Measurements from ENCODE around the gene FES. TPM values are rescaled to one million over a fixed set of nuclear protein-coding genes. Genes with fewer than 3 reads are reported as not detected.

Gene FES
- total RNA-seq, 1 experiment from 2014 or later = 0.16 TPM

GRCh38 chr15:90876046-90876445 lies 8.3 kb upstream of the FES start:
- peaks cover 90% of the 10 kb centered on the region for H3K36me3 ChIP-seq
- no peaks in the 10 kb centered on the region for H3K9me3 ChIP-seq (replicated peaks)
- H3K4me1 ChIP-seq (replicated peaks) = peaks cover 29% of the 10 kb centered on the region
- no peaks in the 10 kb centered on the region for H3K27me3 ChIP-seq (replicated peaks)
- no peak overlapping the region for H3K27ac ChIP-seq
- DNase-seq (ENCODE audit: low read depth in 1 of 2, low spot score in 2 of 2) = no peak
- no peak overlapping the region for H3K4me3 ChIP-seq

GRCh38 chr15:90876512-90877170 lies 7.7 kb upstream of the FES start:
- Histone ChIP-seq H3K4me3 (no peak overlapping the region), H3K9me3 (replicated peaks) (no peaks in the 10 kb centered on the region), H3K27me3 (replicated peaks) (no peaks in the 10 kb centered on the region), H3K4me1 (replicated peaks) (peaks cover 28% of the 10 kb centered on the region), H3K27ac (no peak overlapping the region), H3K36me3 (peaks cover 94% of the 10 kb centered on the region)
- DNase-seq (ENCODE audit: low read depth in 1 of 2, low spot score in 2 of 2) = no peak

- no peak overlapping the region for H3K4me3 ChIP-seq
- H3K27me3 ChIP-seq (replicated peaks) = no peaks in the 10 kb centered on the region
- H3K27ac ChIP-seq = no peak overlapping the region
- H3K9me3 ChIP-seq (replicated peaks) = no peaks in the 10 kb centered on the region
- H3K36me3 ChIP-seq = peaks cover 95% of the 10 kb centered on the region
- peaks cover 23% of the 10 kb centered on the region for H3K4me1 ChIP-seq (replicated peaks)
- no peak for DNase-seq (ENCODE audit: low read depth in 1 of 2, low spot score in 2 of 2)
These were observed 7.0 kb upstream of the FES start for GRCh38 chr15:90877315-90877714.

GRCh38 chr15:90877996-90878395 lies 6.3 kb upstream of the FES start:
- no peak for DNase-seq (ENCODE audit: low read depth in 1 of 2, low spot score in 2 of 2)
- Histone ChIP-seq H3K4me1 (replicated peaks) (peaks cover 16% of the 10 kb centered on the region), H3K36me3 (peaks cover 97% of the 10 kb centered on the region), H3K27ac (no peak overlapping the region), H3K27me3 (replicated peaks) (no peaks in the 10 kb centered on the region), H3K4me3 (no peak overlapping the region), H3K9me3 (replicated peaks) (no peaks in the 10 kb centered on the region)

- no peaks in the 10 kb centered on the region for H3K9me3 ChIP-seq (replicated peaks)
- H3K4me3 ChIP-seq = no peak overlapping the region
- H3K27me3 ChIP-seq (replicated peaks) = no peaks in the 10 kb centered on the region
- H3K27ac ChIP-seq = no peak overlapping the region
- no peak for DNase-seq (ENCODE audit: low read depth in 1 of 2, low spot score in 2 of 2)
- H3K4me1 ChIP-seq (replicated peaks) = peaks cover 10% of the 10 kb centered on the region
- peaks cover 93% of the 10 kb centered on the region for H3K36me3 ChIP-seq
These were observed 5.6 kb upstream of the FES start for GRCh38 chr15:90878660-90879059.

- no peak for DNase-seq (ENCODE audit: low read depth in 1 of 2, low spot score in 2 of 2)
- Histone ChIP-seq H3K27me3 (replicated peaks) (no peaks in the 10 kb centered on the region), H3K36me3 (peaks cover 83% of the 10 kb centered on the region), H3K9me3 (replicated peaks) (no peaks in the 10 kb centered on the region), H3K4me3 (no peak overlapping the region), H3K4me1 (replicated peaks) (no peaks in the 10 kb centered on the region), H3K27ac (no peak overlapping the region)
These were observed 4.5 kb upstream of the FES start for GRCh38 chr15:90879730-90880366.

GRCh38 chr15:90880381-90881145 lies 3.7 kb upstream of the FES start:
- Histone ChIP-seq H3K9me3 (replicated peaks) (no peaks in the 10 kb centered on the region), H3K36me3 (peaks cover 77% of the 10 kb centered on the region), H3K4me3 (no peak overlapping the region), H3K27ac (no peak overlapping the region), H3K4me1 (replicated peaks) (peaks cover under 1% of the 10 kb centered on the region), H3K27me3 (replicated peaks) (no peaks in the 10 kb centered on the region)
- no peak for DNase-seq (ENCODE audit: low read depth in 1 of 2, low spot score in 2 of 2)

- H3K9me3 ChIP-seq (replicated peaks) = no peaks in the 10 kb centered on the region
- H3K27ac ChIP-seq = no peak overlapping the region
- peaks cover 9% of the 10 kb centered on the region for H3K4me1 ChIP-seq (replicated peaks)
- H3K4me3 ChIP-seq = no peak overlapping the region
- H3K36me3 ChIP-seq = peaks cover 69% of the 10 kb centered on the region
- H3K27me3 ChIP-seq (replicated peaks) = no peaks in the 10 kb centered on the region
- DNase-seq (ENCODE audit: low read depth in 1 of 2, low spot score in 2 of 2) = no peak
These were observed 2.9 kb upstream of the FES start for GRCh38 chr15:90881181-90881977.

- DNase-seq (ENCODE audit: low read depth in 1 of 2, low spot score in 2 of 2) = no peak
- H3K36me3 ChIP-seq = peaks cover 61% of the 10 kb centered on the region
- no peak overlapping the region for H3K27ac ChIP-seq
- no peaks in the 10 kb centered on the region for H3K9me3 ChIP-seq (replicated peaks)
- H3K4me3 ChIP-seq = no peak overlapping the region
- H3K27me3 ChIP-seq (replicated peaks) = no peaks in the 10 kb centered on the region
- peaks cover 10% of the 10 kb centered on the region for H3K4me1 ChIP-seq (replicated peaks)
These were observed 2.2 kb upstream of the FES start for GRCh38 chr15:90881978-90882721.

GRCh38 chr15:90882781-90883525 lies 1.4 kb upstream of the FES start:
- peaks cover 53% of the 10 kb centered on the region for H3K36me3 ChIP-seq
- H3K4me1 ChIP-seq (replicated peaks) = peaks cover 10% of the 10 kb centered on the region
- no peak overlapping the region for H3K4me3 ChIP-seq
- no peaks in the 10 kb centered on the region for H3K9me3 ChIP-seq (replicated peaks)
- H3K27ac ChIP-seq = no peak overlapping the region
- no peaks in the 10 kb centered on the region for H3K27me3 ChIP-seq (replicated peaks)
- DNase-seq (ENCODE audit: low read depth in 1 of 2, low spot score in 2 of 2) = no peak

GRCh38 chr15:90883526-90883975 lies 753 bp upstream of the FES start:
- H3K4me1 ChIP-seq (replicated peaks) = peaks cover 10% of the 10 kb centered on the region
- H3K4me3 ChIP-seq = no peak overlapping the region
- H3K27ac ChIP-seq = no peak overlapping the region
- DNase-seq (ENCODE audit: low read depth in 1 of 2, low spot score in 2 of 2) = no peak
- H3K36me3 ChIP-seq = peaks cover 47% of the 10 kb centered on the region
- no peaks in the 10 kb centered on the region for H3K9me3 ChIP-seq (replicated peaks)
- no peaks in the 10 kb centered on the region for H3K27me3 ChIP-seq (replicated peaks)

- Histone ChIP-seq H3K4me3 (no peak overlapping the region), H3K27ac (no peak overlapping the region), H3K36me3 (peaks cover 34% of the 10 kb centered on the region), H3K9me3 (replicated peaks) (no peaks in the 10 kb centered on the region), H3K27me3 (replicated peaks) (no peaks in the 10 kb centered on the region), H3K4me1 (replicated peaks) (peaks cover 10% of the 10 kb centered on the region)
- DNase-seq (ENCODE audit: low read depth in 1 of 2, low spot score in 2 of 2) = no peak
These were observed 571 bp downstream of the FES start for GRCh38 chr15:90884719-90885431.
